LHCN-M2 (cell line): Measurements from ENCODE around the gene CD164L2. TPM values are rescaled to one million over a fixed set of nuclear protein-coding genes. Genes with fewer than 3 reads are reported as not detected.
A peak's percentile ranks its signal among the peaks of the same experiment; 100 is the strongest.

Experiments used
- DNase-seq: peaks from one replicate; pipeline ENCODE4 v3.0.0-alpha.2; 2012; ENCODE audit warnings: low read depth
- total RNA-seq: library from RNA; depleted of rRNA; stranded (reverse); fragments of >200 nt; gene quantifications from 2 replicates; pipeline ENCODE4 v1.2.3, GENCODE V29; 2014

The CD164L2 gene
- total RNA-seq, 1 experiment from 2014 or later = not detected

GRCh38 chr1:27365372-27366112, 17.6 kb downstream of the CD164L2 start:
- DNase-seq = peak; percentile 87

GRCh38 chr1:27364696-27365371, 18.3 kb downstream of the CD164L2 start:
- DNase-seq = no peak

GRCh38 chr1:27363766-27364695, 19.1 kb downstream of the CD164L2 start:
- no peak for DNase-seq

- DNase-seq = no peak
Observed at GRCh38 chr1:27361553-27361952, 21.6 kb downstream of the CD164L2 start.

- DNase-seq = no peak
Observed at GRCh38 chr1:27361044-27361402, 22.1 kb downstream of the CD164L2 start.

GRCh38 chr1:27360159-27361043, 22.7 kb downstream of the CD164L2 start:
- DNase-seq = no peak

GRCh38 chr1:27359822-27360158, 23.3 kb downstream of the CD164L2 start:
- no peak for DNase-seq

GRCh38 chr1:27358928-27359313, 24.2 kb downstream of the CD164L2 start:
- no peak for DNase-seq

GRCh38 chr1:27358038-27358927, 24.9 kb downstream of the CD164L2 start:
- no peak for DNase-seq

- DNase-seq = no peak
Observed at GRCh38 chr1:27357281-27358037, 25.7 kb downstream of the CD164L2 start.

GRCh38 chr1:27356619-27357280, 26.4 kb downstream of the CD164L2 start:
- DNase-seq = no peak

- no peak for DNase-seq
Observed at GRCh38 chr1:27356277-27356618, 26.9 kb downstream of the CD164L2 start.

- no peak for DNase-seq
Observed at GRCh38 chr1:27355683-27356082, 27.4 kb downstream of the CD164L2 start.

- DNase-seq = no peak
Observed at GRCh38 chr1:27353629-27354028, 29.5 kb downstream of the CD164L2 start.

GRCh38 chr1:27353166-27353565, 30.0 kb downstream of the CD164L2 start:
- DNase-seq = no peak

GRCh38 chr1:27351541-27352107, 31.5 kb downstream of the CD164L2 start:
- no peak for DNase-seq

- no peak for DNase-seq
Observed at GRCh38 chr1:27350663-27351540, 32.2 kb downstream of the CD164L2 start.
